Neural cell (in vitro differentiated cells): Measurements from ENCODE around the gene HECW1. TPM values are rescaled to one million over a fixed set of nuclear protein-coding genes. Genes with fewer than 3 reads are reported as not detected.

Source experiments
- H2AFZ ChIP-seq: fragments of 200-600, 300-800 bp; sonication (generic), shearing (Covaris generic); 2 replicates; pipeline ENCODE4 v1.6.0; 2014; ENCODE audit warnings: low read depth, mild to moderate bottlenecking, antibody characterized with exemption, low read length, moderate library complexity
- H3F3A ChIP-seq: fragments of 200-600 bp; shearing (Covaris generic); 2 replicates; pipeline ENCODE4 v1.6.1; 2016; ENCODE audit warnings: mild to moderate bottlenecking, moderate library complexity, mixed read lengths, antibody characterized with exemption, low read length; ENCODE audit not compliant: insufficient read depth, poor library complexity, severe bottlenecking
- H3K27ac ChIP-seq: fragments of 200-600, 300-800 bp; sonication (generic), shearing (Covaris generic); 2 replicates; pipeline ENCODE4 v1.5.1; 2014; ENCODE audit warnings: mild to moderate bottlenecking, low read length, moderate library complexity
- H3K27me3 ChIP-seq: fragments of 300-800, 200-600 bp; sonication (generic), shearing (Covaris generic); 2 replicates; pipeline ENCODE4 v1.6.0; 2014; ENCODE audit warnings: mild to moderate bottlenecking, low read depth, low read length, moderate library complexity; ENCODE audit not compliant: insufficient read depth
- H3K36me3 ChIP-seq: fragments of 300-800, 200-600 bp; sonication (generic), shearing (Covaris generic); 2 replicates; pipeline ENCODE4 v1.5.1; 2014; ENCODE audit warnings: mild to moderate bottlenecking, antibody characterized with exemption, low read length, moderate library complexity; ENCODE audit not compliant: insufficient read depth
- H3K4me2 ChIP-seq: fragments of 300-800, 200-600 bp; sonication (generic), shearing (Covaris generic); 2 replicates; pipeline ENCODE4 v1.6.0; 2014; ENCODE audit warnings: mild to moderate bottlenecking, low read length
- H3K4me3 ChIP-seq: fragments of 300-800, 200-600 bp; sonication (generic), shearing (Covaris generic); 2 replicates; pipeline ENCODE4 v1.5.1; 2014; ENCODE audit warnings: mild to moderate bottlenecking, low read length, moderate library complexity
- H3K79me2 ChIP-seq: fragments of 200-600 bp; shearing (Covaris generic); replicated peaks from 2 replicates; pipeline ENCODE4 v1.6.0; 2014; ENCODE audit warnings: mild to moderate bottlenecking, low read length, moderate library complexity; ENCODE audit not compliant: insufficient read depth
- H3K9ac ChIP-seq: fragments of 300-800, 200-600 bp; sonication (generic), shearing (Covaris generic); 2 replicates; pipeline ENCODE4 v1.6.1; 2016; ENCODE audit warnings: mild to moderate bottlenecking, low read length, mixed read lengths
- H3K9me2 ChIP-seq: fragments of 200-600 bp; shearing (Covaris generic); 2 replicates; pipeline ENCODE4 v1.6.1; 2016; ENCODE audit warnings: mild to moderate bottlenecking, low read length, mixed read lengths; ENCODE audit not compliant: insufficient read depth
- H3K9me3 ChIP-seq: fragments of 200-600, 300-800 bp; sonication (generic), shearing (Covaris generic); 2 replicates; pipeline ENCODE4 v1.6.1; 2016; ENCODE audit warnings: mild to moderate bottlenecking, mixed run types, low read length, moderate library complexity, mixed read lengths
- H4K20me1 ChIP-seq: fragments of 200-600 bp; shearing (Covaris generic); 2 replicates; pipeline ENCODE4 v1.6.1; 2016; ENCODE audit warnings: mild to moderate bottlenecking, mixed run types; ENCODE audit not compliant: insufficient read depth
- CTCF ChIP-seq: fragments of 450-650 bp; IDR thresholded peaks from 2 replicates; pipeline ENCODE4 v1.5.1; 2014; ENCODE audit warnings: antibody characterized with exemption, mild to moderate bottlenecking, moderate library complexity; ENCODE audit not compliant: poor library complexity, severe bottlenecking
- EP300 ChIP-seq: fragments of 450-650 bp; conservative IDR thresholded peaks from 2 replicates; pipeline ENCODE4 v1.6.1; 2014; ENCODE audit warnings: antibody characterized with exemption, mild to moderate bottlenecking, moderate library complexity; ENCODE audit not compliant: poor library complexity, severe bottlenecking
- EZH2 ChIP-seq: fragments of 200-600, 300-800 bp; shearing (Covaris generic), sonication (generic); IDR thresholded peaks from 2 replicates; pipeline ENCODE4 v1.6.1; 2014; ENCODE audit warnings: antibody characterized with exemption, low read length, borderline replicate concordance, mild to moderate bottlenecking; ENCODE audit not compliant: insufficient read depth, poor library complexity, severe bottlenecking
- MXI1 ChIP-seq: fragments of 450-650 bp; conservative IDR thresholded peaks from 2 replicates; pipeline ENCODE4 v1.6.1; 2014; ENCODE audit warnings: antibody characterized with exemption, mild to moderate bottlenecking; ENCODE audit not compliant: poor library complexity, severe bottlenecking
- POLR2AphosphoS5 ChIP-seq: IDR thresholded peaks from 2 replicates; pipeline ENCODE4 v1.6.1; 2012
- RAD21 ChIP-seq: fragments of 450-650 bp; conservative IDR thresholded peaks from 2 replicates; pipeline ENCODE4 v1.6.1; 2014; ENCODE audit warnings: antibody characterized with exemption, mild to moderate bottlenecking, moderate library complexity
- REST ChIP-seq: IDR thresholded peaks from 2 replicates; pipeline ENCODE4 v1.6.1; 2012; ENCODE audit warnings: borderline replicate concordance
- SMC3 ChIP-seq: fragments of 450-650 bp; conservative IDR thresholded peaks from 2 replicates; pipeline ENCODE4 v1.6.1; 2014; ENCODE audit warnings: antibody characterized with exemption, mild to moderate bottlenecking, moderate library complexity; ENCODE audit not compliant: poor library complexity
- TAF1 ChIP-seq: IDR thresholded peaks from 2 replicates; pipeline ENCODE4 v1.6.1; 2012; ENCODE audit warnings: low read depth
- polyA plus RNA-seq: library from polyadenylated mRNA; depleted of rRNA; stranded (reverse); fragments of >200 nt; gene quantifications from 2 replicates; pipeline ENCODE4 v1.2.3, GENCODE V29; 2014

The HECW1 gene
- polyA plus RNA-seq, 1 donor from 2014 or later, result 13.8 TPM

GRCh38 chr7:43460733-43461348 lies 348.4 kb downstream of the HECW1 start:
- H3K4me2 ChIP-seq, result no peak overlapping the region
- H3K9me3 ChIP-seq, result no peaks in the 10 kb centered on the region
- peaks cover 4% of the 10 kb centered on the region for H3K36me3 ChIP-seq
- no peak overlapping the region for H3K4me3 ChIP-seq
- H3K27ac ChIP-seq, result no peak overlapping the region
- no peaks in the 10 kb centered on the region for H3F3A ChIP-seq
- TF ChIP-seq REST (no peak), MXI1 (no peak), EP300 (no peak), RAD21 (no peak), TAF1 (no peak), SMC3 (no peak), EZH2 (no peak), POLR2AphosphoS5 (no peak), CTCF (no peak)
- H3K27me3 ChIP-seq, result no peaks in the 10 kb centered on the region
- H3K79me2 ChIP-seq, result no peaks in the 10 kb centered on the region
- H3K9ac ChIP-seq, result no peak overlapping the region
- no peaks in the 10 kb centered on the region for H4K20me1 ChIP-seq
- no peaks in the 10 kb centered on the region for H3K9me2 ChIP-seq
- no peak overlapping the region for H2AFZ ChIP-seq

DNA sequence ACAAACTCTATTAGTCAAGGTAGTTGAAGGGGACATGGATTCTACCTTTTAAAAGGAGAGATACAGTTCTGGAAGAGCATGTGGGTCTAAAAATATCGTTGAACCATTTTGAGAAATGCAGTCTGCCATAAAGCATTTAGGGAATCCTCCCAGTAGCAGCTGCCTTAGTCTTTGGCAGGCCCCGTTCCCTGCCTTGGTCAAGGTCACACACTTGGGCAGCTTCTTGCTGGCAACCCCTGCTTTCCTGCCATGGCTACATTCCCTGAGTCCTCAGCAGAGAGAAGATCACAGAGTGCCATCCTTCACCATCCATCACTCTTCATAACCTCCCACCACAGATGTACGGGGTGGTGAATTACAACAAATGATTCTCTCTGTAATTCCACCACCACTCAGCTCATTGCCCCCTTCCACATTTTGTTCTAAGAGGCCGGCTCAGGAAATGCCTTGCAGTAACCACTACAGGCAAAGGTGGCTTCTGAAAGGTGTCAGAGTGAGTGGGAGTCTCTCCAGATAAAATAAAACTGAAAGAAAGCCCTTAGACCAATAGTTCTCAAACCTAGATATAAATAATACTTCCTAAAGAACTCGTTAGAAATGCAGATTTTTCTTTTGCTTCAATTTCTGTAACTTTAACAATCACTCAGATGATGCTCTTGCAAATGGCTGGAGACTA lies 349.0 kb downstream of the HECW1 start:
- Histone ChIP-seq H4K20me1 (no peaks in the 10 kb centered on the region), H3K9me2 (no peaks in the 10 kb centered on the region), H3F3A (no peaks in the 10 kb centered on the region), H3K9me3 (no peaks in the 10 kb centered on the region), H3K9ac (no peak overlapping the region), H3K4me2 (no peak overlapping the region), H3K79me2 (no peaks in the 10 kb centered on the region), H2AFZ (no peak overlapping the region), H3K36me3 (peaks cover 4% of the 10 kb centered on the region), H3K27ac (no peak overlapping the region), H3K4me3 (no peak overlapping the region), H3K27me3 (no peaks in the 10 kb centered on the region)
- TF ChIP-seq MXI1, result no peak
- TF ChIP-seq REST, result no peak
- no peak for TF ChIP-seq TAF1
- no peak for TF ChIP-seq SMC3
- TF ChIP-seq CTCF, result no peak
- TF ChIP-seq RAD21, result no peak
- no peak for TF ChIP-seq EZH2
- no peak for TF ChIP-seq EP300
- TF ChIP-seq POLR2AphosphoS5, result no peak
